ENCODE measurements around the gene CDK5RAP1. TPM values are rescaled to one million over a fixed set of nuclear protein-coding genes. Genes with fewer than 3 reads are reported as not detected.
A peak's percentile ranks its signal among the peaks of the same experiment; 100 is the strongest.
"Not testable (repeated sequence)": the region's sequence is repeated elsewhere in the genome, so short reads cannot be mapped to it uniquely, and the experiment has no call there.

The CDK5RAP1 gene
- polyA plus RNA-seq, 10 donors = 16.9 to 28.1 (median 21.7) TPM

DNA sequence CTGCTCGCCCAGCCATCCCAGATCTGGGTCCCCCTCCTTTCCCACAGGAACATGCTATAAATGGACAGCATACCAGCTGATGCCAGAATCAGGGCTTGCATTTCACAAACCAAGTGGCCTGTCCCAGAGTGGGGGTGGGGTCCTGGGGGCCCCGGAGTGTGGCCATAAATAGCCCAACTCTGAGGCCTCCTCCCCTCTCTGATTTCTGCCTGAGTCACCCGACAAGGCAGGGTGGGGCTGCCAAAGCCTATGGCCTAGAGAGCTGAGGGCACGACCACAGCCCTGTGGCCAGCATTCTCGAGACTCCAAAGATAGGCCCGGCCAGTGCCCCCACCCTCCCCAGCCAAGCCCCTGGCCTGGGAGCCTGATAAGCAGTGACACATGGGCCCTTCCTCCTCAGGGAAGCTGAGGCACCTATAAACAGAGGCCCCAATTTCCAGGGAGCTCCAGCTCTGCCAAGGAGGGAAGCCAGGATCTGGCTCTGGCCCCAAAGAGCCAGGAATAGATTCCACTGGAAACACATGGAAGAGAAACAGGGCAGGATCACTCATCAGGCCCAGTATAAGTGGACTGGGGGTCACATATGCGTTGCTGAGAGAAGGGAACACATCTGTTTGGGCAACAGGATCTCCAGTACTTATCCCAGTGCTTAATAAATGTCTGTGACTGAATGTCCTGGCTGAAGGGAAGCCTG, 22.0 kb upstream of the CDK5RAP1 start:
- peak; percentile 36 to 79 (median 43) for DNase-seq

DNA sequence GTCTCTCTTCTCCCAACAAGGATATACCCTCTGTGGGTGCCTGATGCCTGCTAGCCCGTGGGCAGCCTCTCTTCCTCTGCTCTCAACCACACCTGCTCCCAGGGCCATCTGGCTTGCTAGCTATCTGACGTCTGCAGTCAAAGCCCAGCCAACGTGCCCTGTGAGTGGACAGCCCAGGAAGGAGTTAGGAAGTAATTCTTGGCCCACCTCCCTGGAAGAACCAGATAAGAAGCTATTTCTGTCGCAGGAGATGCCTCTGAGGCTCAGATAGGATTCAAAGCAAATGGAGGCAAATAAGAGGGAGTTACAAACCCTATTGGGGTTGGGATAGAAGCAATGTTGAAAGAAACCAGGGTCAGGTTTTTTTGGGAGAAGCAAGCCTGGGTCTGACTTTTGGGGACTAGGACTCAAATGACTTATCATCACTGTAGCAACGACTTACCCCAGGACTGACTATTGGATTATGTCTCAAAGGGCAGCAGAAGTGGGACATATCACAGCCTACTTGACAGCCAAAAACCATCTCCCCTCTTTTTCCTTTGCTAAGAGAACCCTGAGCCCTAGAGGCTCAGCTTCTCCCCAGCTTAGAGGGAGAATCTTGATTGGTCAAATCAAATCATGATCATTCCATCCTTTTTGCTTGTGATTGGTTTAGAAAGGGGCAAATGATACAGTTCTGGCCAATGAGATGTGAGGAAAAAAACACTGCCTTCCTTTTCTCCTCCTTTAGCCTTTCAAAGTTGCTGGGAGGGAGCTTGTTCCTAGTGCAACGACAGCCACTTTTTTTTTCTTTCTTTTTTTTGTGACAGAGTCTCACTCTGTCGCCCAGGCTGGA, 18.0 kb upstream of the CDK5RAP1 start:
- peak; percentile 47 to 67 (median 62) for DNase-seq

DNA sequence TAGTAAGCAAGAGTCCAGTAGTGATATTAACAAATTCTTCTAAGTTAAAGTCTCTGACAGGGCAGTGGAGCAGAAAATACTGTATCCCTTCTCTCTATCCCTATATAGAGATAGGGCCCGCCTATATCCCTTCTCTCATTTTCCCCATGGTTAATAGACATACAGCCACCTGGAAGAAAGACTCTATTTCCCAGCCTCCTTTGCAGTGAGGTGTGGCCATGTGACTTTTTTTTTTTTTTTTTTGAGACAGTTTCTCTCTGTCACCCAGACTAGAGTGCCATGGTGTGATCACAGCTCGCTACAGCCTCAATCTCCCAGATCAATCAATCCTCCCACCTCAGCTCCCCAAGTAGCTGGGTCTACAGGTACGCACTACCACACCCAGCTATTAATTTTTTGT, 16.7 kb upstream of the CDK5RAP1 start:
- no peak for DNase-seq

DNA sequence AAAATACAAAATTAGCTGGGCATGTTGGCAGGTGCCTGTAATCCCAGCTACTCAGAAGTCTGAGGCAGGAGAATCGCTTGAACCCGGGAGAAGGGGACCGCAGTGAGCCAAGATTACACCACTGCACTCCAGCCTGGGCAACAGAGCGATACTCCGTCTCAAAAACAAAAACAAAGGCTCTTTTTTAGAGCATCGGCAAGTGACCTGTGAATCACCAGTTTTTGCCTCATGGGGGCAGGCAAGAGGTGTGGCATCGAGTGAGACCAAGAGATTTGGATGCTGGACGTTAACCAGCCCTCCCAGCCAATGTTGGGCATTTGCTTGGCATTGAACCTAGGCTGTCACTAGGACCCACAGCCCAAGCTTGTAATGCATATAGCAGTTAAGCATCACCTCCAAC, 14.6 kb upstream of the CDK5RAP1 start:
- DNase-seq = no peak

DNA sequence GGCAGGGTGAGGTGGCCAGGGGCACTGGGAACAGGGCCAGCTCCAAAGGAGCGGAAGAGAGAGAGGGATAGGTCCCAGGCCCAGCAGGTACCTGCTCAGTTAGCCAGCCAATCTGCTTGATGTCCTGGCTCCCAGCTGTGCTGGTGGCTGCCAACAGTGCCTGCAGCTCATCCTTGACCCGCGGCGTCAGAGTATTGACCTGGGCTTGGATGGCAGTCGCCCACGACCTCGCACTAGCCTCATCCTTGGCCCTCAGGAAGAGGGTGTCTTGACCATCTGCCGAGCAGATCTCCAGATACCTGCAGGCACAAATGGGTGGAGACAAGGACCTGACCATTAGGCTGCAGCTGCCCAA, 11.1 kb upstream of the CDK5RAP1 start:
- no peak for DNase-seq

DNA sequence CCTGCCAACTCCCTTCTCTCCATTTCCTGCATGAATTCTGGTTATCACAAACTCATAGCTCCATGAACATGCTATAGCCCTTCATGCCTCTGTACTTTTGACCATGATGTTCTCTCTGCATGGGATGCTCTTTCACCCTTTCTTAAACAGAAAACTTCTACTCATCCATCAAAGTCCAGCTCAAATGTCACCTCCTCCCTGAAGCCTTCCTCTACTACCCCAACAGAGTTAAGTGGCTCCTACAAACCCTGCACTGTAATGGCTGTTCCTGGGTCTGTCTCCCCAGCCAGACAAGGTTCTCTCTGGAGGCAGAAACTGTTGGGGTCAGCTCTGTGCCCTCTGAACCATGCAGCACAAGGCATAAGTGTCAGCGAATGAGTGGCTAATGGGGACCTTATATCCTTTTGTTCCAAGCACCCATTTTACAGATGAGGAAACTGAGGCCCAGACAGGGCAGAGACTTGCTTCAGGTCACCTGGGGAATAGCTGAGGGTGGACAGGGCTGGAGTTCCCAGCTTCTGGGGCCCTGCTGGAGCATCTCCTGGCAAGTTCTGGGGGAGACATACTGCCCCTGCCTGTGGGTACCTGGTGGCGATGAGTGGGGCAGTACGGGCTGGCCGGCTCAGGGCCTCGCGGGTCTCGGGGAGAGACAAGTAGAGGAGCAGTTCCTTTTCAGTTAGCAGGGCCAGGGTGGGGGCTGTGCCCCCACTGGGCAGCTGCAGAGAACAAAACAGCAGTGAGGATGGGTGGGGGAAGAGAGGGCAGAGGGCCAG, 10.6 kb upstream of the CDK5RAP1 start:
- DNase-seq = no peak

DNA sequence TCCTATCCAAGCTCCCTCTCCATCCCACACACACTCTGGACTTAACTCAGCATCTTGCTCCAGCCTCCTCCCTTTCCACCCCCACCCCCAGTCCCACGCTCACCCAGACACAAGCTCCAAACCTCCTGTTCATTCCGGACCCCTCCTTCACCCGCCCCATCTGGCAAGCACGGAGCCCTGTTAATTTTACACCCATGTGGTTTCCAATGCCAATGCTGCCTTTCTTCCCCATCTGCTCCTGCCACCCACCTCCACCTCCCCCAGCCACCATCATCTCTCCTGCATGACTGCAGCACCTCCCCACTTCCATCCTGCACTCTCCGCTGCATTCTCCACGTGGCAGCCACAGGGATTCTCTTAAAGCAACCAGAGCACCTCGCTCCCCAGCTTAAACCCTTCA, 9.9 kb upstream of the CDK5RAP1 start:
- DNase-seq = no peak

DNA sequence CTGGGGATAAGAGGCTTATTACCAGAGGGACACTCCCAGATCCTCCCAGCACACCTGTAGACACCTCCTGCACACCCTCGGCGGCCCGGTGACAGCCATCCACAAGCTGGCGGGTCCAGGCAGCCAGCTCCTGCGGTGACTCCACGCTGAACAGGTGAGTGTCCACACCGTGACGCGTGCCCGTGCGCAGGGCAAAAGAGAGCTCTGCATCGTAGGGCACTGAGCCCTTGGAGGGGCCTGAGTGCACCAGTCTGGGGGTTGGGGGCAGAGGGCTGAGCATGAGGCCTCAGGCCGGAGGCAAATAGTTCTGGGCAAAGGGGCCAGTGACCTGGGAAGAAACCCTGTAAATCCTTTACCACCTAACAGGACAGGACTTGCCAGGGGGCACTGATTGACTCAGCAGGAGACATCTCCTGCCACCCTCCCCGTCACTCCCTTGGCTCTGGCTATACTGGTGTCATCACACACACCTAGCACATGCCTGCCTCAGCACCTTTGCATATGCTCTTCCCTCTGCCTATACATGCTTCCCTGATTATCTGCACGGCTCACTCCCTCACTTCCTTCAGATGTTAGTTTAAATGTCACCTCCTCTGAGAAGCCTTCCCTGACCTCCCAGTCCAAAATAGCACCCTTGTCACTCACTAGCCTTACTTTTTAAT, 8.9 kb upstream of the CDK5RAP1 start:
- no peak for DNase-seq

DNA sequence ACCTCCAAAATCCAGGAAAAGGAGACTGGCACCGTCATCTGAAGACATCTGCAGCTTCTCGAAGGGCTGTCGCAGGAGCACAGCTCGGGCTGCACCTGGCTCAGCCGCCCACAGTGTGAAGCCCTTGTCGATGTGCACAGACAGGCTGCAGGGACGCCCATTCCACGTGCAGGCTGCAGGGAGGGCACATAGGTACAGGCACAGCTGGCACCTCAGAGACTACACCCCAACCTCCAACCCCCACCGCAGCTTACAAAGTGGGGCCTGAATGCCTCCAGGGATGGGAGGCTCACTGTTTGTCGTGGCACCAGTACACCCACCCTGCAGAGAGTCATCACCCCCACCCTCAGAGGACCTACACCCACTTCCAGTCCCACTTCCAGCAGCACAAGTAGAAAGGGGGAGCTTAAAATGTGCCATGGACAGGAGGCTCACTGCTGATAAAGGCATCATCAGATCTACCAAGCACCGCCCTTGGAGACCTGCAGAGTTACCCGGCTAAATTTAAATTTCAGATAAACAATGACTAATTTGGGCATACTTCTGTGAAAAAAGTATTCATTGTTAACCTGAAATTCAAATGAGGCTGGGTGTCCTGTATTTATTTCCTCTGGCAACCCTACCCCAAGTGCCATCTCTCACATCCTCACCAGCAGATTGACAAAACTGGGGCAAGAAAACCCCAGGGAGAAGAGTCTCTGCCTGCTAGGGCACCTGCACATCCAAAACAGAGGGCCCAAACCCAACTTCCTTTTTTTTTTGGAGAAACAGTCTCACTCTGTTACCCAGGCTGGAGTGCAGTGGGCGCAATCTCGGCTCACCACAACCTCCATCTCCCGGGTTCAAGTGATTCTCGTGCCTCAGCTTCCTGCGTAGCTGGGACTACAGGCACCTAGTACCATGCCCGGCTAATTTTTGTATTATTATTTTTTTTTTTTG, 7.7 kb upstream of the CDK5RAP1 start:
- DNase-seq = no peak

DNA sequence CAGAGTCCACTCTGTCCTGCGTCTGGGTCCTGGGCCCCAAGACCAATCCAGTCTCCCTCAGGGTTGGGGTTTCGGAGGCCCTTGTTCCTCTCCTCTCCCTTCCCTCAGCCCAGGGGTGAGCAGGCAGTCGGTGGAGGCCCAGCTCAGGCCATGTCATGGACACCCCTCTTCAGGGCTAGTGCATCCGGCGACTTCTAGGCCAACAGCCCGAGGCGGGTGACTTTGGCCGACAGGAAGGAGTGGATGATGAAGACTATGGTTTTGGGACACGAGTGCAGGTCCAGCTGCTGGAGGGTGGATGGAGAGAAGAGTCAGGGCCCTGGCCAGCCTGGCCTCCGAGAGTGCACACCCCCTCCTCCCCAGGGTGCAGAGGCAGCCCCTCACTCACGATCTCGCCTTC, 7.0 kb upstream of the CDK5RAP1 start:
- DNase-seq = no peak

DNA sequence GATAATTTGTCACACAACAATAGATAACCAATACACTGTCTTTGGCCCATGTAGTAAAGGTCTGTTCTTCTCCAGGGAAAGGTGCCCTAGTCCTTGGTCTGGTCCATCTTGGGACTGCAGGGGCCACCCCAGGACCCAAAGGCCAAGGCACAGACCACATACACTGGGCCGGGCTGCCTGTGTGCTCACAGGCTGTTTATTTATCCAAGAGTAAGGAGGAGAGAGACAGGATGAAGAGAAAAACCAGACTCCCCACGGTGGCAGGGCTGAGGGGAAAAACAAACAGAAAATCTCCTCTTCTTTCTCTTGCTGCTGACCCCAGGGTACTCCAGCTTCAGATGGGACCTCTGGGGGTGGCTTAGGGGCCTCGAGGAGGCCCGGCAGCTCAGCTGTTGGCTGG, 6.5 kb upstream of the CDK5RAP1 start:
- DNase-seq = no peak

DNA sequence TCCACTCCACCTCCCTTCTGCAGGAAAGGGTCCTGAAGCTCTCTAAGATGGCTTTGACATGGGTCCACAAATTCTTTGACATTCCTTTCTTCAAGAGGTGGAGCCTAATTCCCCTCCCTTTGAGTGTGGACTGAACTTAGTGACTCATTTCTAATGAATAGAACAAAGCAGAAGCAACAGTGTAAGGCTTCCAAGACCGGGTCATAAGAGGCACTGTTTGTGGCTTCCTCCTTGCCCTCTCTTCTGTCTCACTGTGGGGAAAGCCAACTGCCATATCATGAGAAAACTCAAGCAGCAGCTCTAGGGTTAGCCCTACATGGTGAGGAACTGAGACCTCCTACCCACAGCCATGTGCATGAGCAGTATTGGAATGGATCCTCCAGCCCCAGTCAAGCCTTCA, 5.9 kb upstream of the CDK5RAP1 start:
- no peak for DNase-seq

DNA sequence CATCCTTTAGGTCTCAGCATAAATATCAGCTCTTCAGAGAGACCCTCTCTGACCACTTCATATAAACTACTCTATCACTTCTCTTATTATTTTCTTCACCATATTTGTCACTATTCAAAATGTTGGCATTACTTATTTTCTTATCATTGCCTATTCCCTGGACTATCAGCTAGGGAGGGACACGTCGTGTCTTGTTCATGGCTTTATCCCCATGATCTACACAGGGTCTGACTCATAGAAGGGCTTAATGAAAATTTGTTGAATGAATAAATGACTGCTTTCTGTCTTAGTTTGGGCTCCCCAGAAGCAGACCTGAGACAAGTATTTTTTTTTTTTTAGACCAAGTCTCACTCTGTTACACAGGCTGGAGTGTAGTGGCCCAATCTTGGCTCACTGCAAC, 3.0 kb upstream of the CDK5RAP1 start:
- no peak for DNase-seq

DNA sequence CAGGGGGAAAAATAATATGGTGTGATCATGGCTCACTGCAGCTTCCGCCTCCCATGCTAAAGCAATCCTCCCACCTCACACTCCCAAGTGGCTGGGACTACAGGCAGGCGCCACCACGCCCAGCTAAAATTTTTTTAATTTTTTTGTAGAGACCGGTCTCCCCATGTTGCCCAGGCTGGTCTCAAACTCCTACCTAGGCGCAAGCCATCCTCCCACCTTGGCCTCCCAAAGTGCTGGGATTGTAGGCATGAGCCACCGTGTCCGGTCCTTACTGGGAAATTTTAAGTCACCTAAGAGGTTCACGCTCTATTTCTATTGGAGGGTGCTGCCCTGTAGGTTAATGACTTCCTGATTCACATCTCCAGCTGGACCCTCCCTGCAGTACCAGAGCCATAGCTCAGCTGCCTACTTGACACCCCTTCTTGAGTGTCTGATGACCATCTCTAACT, 626 bp upstream of the CDK5RAP1 start:
- no peak for DNase-seq

DNA sequence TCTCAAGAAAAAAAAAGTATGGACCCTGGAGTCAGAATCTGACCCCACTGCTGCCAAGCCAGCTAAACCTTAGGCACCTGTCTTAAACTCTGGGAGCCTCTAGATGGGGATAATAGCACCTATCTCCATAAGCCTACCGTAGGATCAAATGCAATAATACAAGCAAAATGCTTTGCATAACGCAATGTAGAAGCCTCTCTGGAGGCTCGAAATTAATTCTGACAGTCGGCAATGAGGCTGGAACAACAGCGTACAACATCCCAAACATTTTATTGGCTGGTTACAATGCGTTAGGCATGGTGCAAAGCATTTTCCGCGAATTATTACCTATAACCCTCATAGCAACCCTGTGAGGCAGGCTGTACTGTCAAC, 521 bp downstream of the CDK5RAP1 start:
- DNase-seq = no peak

DNA sequence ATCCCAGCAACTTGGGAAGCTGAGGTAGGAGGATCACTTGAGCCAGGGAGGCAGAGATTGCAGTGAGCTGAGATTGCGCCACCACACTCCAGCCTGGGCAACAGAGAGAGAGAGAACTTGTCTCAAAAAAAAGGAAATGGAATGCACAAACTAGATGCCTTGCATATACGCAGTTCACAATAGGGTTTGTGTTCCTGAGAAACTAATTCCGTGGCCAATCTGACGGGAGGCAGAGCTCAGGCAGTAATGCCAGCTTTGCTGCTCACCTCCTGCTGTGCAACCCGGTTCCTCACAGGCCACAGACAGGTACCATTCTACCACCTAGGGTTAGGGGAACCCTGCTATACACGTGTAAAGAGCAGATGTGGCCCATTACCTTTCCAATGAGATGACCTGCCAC, 1.4 kb downstream of the CDK5RAP1 start:
- DNase-seq = no peak

DNA sequence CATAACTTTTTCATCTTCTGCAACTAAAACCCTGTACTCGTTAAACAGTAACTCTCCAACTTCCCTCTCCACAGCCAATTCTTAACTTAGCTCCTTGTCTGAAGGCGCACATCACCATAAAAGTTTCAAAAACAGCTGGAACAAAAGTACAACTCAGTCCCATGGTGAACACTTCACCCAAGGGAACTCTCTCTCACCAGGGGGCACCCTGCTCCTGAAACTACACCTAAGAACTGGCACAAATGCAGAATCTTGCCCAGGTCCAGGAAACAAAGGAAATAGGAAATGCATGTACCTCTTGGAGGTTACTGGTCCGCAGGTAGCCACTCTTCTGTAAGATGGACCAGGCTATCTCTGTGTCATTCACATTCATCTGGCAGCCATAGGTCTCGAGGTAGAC, 6.6 kb downstream of the CDK5RAP1 start:
- DNase-seq = no peak

DNA sequence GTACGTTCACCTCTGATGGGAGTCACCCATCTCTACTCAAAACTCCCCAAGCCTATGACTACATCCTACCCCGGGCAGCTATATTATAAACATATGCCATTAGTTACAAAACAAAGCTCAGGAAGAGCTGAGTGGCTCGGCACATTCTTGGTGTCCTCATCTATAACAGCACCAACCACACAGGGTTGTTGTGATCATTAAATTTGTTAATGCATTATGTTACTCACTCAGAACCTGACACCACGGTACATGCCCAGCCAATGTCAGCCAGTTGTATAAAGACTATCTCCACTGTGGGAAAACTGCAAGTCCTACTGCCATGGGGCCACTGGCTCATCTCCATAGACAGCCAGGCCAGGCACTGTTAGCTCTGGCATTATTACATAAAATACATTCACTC, 7.7 kb downstream of the CDK5RAP1 start:
- DNase-seq = no peak

DNA sequence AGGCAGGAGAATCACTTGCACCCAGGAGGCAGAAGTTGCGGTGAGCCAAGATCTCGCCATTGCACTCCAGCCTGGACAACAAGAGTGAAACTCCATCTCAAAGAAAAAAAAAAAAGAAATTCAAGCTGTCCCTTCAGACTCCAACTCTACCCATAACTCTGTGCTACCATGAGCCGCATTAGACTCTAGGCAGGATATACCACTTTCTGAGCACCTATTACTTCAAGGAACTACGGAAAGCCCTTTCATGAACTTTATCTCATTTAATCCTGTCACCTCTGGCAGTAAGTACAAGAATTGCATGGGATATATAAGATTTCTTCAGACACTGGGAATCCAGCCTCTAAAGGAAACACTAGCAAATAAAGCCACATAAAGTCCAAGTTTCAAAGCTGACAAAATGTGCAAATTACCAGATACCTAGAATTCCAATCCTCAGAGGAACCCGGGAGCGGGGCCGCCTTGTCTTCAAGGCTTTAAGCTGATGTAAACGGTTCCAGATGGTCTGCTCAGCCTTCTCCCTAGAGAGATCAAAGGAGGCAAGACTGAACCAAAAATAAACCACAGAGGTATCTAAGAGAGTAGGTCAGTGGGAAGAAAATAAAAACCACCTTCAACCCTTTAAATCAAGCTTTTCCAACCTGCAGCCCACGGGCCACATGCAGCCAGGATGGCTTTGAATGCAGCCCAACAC, 9.4 kb downstream of the CDK5RAP1 start:
- peak; percentile 19 to 84 (median 42) for DNase-seq

DNA sequence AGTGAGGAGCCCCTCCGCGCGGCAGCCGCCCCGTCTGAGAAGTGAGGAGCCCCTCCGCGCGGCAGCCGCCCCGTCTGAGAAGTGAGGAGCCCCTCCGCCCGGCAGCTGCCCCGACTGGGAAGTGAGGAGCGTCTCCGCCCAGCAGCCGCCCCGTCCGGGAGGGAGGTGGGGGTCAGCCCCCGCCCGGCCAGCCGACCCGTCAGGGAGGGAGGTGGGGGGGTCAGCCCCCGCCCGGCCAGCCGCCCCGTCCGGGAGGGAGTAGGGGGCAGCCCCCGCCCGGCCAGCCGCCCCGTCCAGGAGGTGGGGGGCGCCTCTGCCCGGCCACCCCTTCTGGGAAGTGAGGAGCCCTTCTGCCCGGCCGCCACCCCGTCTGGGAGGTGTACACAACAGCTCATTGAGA, 12.0 kb downstream of the CDK5RAP1 start:
- DNase-seq = not testable (repeated sequence)

All from muscle of back (tissue), 11 donors.